AG04449 (cell line): ENCODE data around the gene TRIM33.
A peak's percentile ranks its signal among the peaks of the same experiment; 100 is the strongest.

Experiments
- CTCF ChIA-PET: fragments of 350-600 bp; formaldehyde crosslinking; extraction: SDS; loops from one replicate; lab custom pipeline; 2021; ENCODE audit warnings: antibody characterized with exemption; lab: Yijun Ruan, JAX
- POLR2A ChIA-PET: fragments of 400-600, 350-600 bp; formaldehyde crosslinking; extraction: SDS; loops from one replicate; lab custom pipeline; 2020; ENCODE audit warnings: antibody characterized with exemption, inconsistent platforms; lab: Yijun Ruan, JAX
- DNase-seq: peaks from one replicate; pipeline ENCODE4 v3.0.0-alpha.2; 2010; ENCODE audit warnings: low read depth, low spot score
- H3K4me3 ChIP-seq: 2 replicates; pipeline ENCODE4 v1.5.1; 2011; ENCODE audit warnings: low read depth, mild to moderate bottlenecking, control low read depth, low read length
- CTCF ChIP-seq: IDR thresholded peaks from one replicate; pipeline ENCODE4 v1.5.1; 2011; ENCODE audit warnings: mild to moderate bottlenecking, moderate library complexity, low read length, control low read depth, inconsistent platforms; ENCODE audit not compliant: insufficient read depth; ENCODE audit errors: missing control alignments

Gene TRIM33

GRCh38 chr1:114522264-114522575 is 11.2 kb upstream of the TRIM33 start:
- no peak for TF ChIP-seq CTCF
- H3K4me3 ChIP-seq, result no peak overlapping the region
- DNase-seq, result no peak
- POLR2A ChIA-PET, result no interaction called here
- CTCF ChIA-PET, result no interaction called here

GRCh38 chr1:114521396-114522263 is 10.6 kb upstream of the TRIM33 start:
- TF ChIP-seq CTCF, result no peak
- CTCF ChIA-PET, result no interaction called here
- POLR2A ChIA-PET, result no interaction called here
- no peak overlapping the region for H3K4me3 ChIP-seq
- DNase-seq, result no peak

- ChIA-PET CTCF (no interaction called here), POLR2A (no interaction called here)
- no peak for TF ChIP-seq CTCF
- no peak overlapping the region for H3K4me3 ChIP-seq
- no peak for DNase-seq
Observed at GRCh38 chr1:114517348-114517747, 6.3 kb upstream of the TRIM33 start.

GRCh38 chr1:114512595-114513280 is 1.7 kb upstream of the TRIM33 start:
- no peak for TF ChIP-seq CTCF
- no peak for DNase-seq
- no peak overlapping the region for H3K4me3 ChIP-seq
- ChIA-PET POLR2A (no interaction called here), CTCF (no interaction called here)

- DNase-seq, result no peak
- CTCF ChIA-PET, result interaction anchor here (1.8 kb wide), 1 partner anchor 10 kb away, joined by 4 read pairs; no protein-coding TSS in a partner anchor
- POLR2A ChIA-PET, result no interaction called here
- H3K4me3 ChIP-seq, result peak overlapping the region; percentile 99
- no peak for TF ChIP-seq CTCF
Observed at GRCh38 chr1:114510274-114511031, 550 bp downstream of the TRIM33 start.
